ENCODE measurements around the gene TNFRSF12A.

Gene TNFRSF12A

GRCh38 chr16:3027983-3028715, 8.0 kb downstream of the TNFRSF12A start (continued):
- TF ChIP-seq ZBTB10 (tag by site-specific recombination; IDR thresholded peaks at IDR 0.05): no peak
- no peak for TF ChIP-seq ZNF501 (tag by site-specific recombination; IDR thresholded peaks at IDR 0.05)
- no peak for TF ChIP-seq ZNF677 (tag by site-specific recombination; IDR thresholded peaks at IDR 0.05)

GRCh38 chr16:3028716-3029319, 8.7 kb downstream of the TNFRSF12A start:
- no peak for TF ChIP-seq ZNF140 (tag by site-specific recombination; IDR thresholded peaks at IDR 0.05)
- TF ChIP-seq ZBTB44 (tag by site-specific recombination; IDR thresholded peaks at IDR 0.05): peak; percentile 66
- peaks cover 5% of the 10 kb centered on the region for H3K4me1 ChIP-seq (ENCODE audit: control insufficient read depth, insufficient read depth, low read length)
- H3K27ac ChIP-seq (ENCODE audit: extremely low read depth, low read depth, low read length): no peak overlapping the region
- no peak overlapping the region for H3K4me3 ChIP-seq (ENCODE audit: low read depth, low read length)
- ChIA-PET CTCF (interaction anchor here (0.6 to 9.2 kb wide), 16 partner anchors 10 to 379 kb away, joined by 3 to 149 read pairs (median 6); partner anchors contain the start of genes BICDL2, MMP25 and TNFRSF12A), POLR2A (interaction anchor here (0.6 to 11.9 kb wide), 16 partner anchors 9 to 182 kb away, joined by 3 to 247 read pairs (median 7); partner anchors contain the start of genes KREMEN2, MMP25, PAQR4 and TNFRSF12A)
- H3K9me3 ChIP-seq (ENCODE audit: control insufficient read depth, insufficient read depth, low read depth, low read length): no peaks in the 10 kb centered on the region
- H3K36me3 ChIP-seq (ENCODE audit: control insufficient read depth in 2 of 2, insufficient read depth in 1 of 2, low read length in 2 of 2): peaks cover 0 to 22% of the 10 kb centered on the region in 2 experiments; a peak in 1 of 3 replicates

- Histone ChIP-seq H3K27ac (ENCODE audit: extremely low read depth, low read depth, low read length) (no peak overlapping the region), H3K9me3 (ENCODE audit: control insufficient read depth, insufficient read depth, low read depth, low read length) (no peaks in the 10 kb centered on the region), H3K4me3 (ENCODE audit: low read depth, low read length) (no peak overlapping the region), H3K4me1 (ENCODE audit: control insufficient read depth, insufficient read depth, low read length) (peaks cover 5% of the 10 kb centered on the region), H3K36me3 (ENCODE audit: control insufficient read depth in 2 of 2, insufficient read depth in 1 of 2, low read length in 2 of 2) (peaks cover 0 to 22% of the 10 kb centered on the region in 2 experiments; a peak in 1 of 3 replicates)
- CTCF ChIA-PET: interaction anchor here (1.0 to 9.2 kb wide), 9 partner anchors 8 to 121 kb away, joined by 3 to 149 read pairs (median 22); partner anchors contain the start of genes BICDL2, HCFC1R1, THOC6 and TNFRSF12A
- POLR2A ChIA-PET: interaction anchor here (0.9 to 11.9 kb wide), 5 partner anchors 10 to 100 kb away, joined by 3 to 247 read pairs (median 4); no protein-coding TSS in a partner anchor
- no peak for TF ChIP-seq SETDB1 (IDR thresholded peaks at IDR 0.05; ENCODE audit: insufficient read length, low read length)
- no peak for TF ChIP-seq PRDM4 (tag by site-specific recombination; IDR thresholded peaks at IDR 0.05)
- TF ChIP-seq ZNF398 (tag by site-specific recombination; IDR thresholded peaks at IDR 0.05): no peak
- no peak for TF ChIP-seq ZNF544 (tag by site-specific recombination; IDR thresholded peaks at IDR 0.05)
- no peak for TF ChIP-seq ZBTB11 (tag by site-specific recombination; conservative IDR thresholded peaks at IDR 0.05; ENCODE audit: low read depth)
- no peak for TF ChIP-seq YY1 (tag by site-specific recombination; IDR thresholded peaks at IDR 0.05)
- no peak for TF ChIP-seq TCF7L2 (IDR thresholded peaks at IDR 0.05; ENCODE audit: borderline replicate concordance, low read depth, low read length)
- no peak for TF ChIP-seq ZNF292 (tag by site-specific recombination; IDR thresholded peaks at IDR 0.05; ENCODE audit: borderline replicate concordance, low read depth)
- TF ChIP-seq SP3 (tag by site-specific recombination; IDR thresholded peaks at IDR 0.05): no peak
- TF ChIP-seq ZNF394 (tag by site-specific recombination; IDR thresholded peaks at IDR 0.05; ENCODE audit: borderline replicate concordance): no peak
- no peak for TF ChIP-seq EGR2 (tag by site-specific recombination; IDR thresholded peaks at IDR 0.05; ENCODE audit: low read depth)
Observed at GRCh38 chr16:3029491-3030221, 9.5 kb downstream of the TNFRSF12A start.
